ENCODE measurements around the gene PGM3.

PGM3 gene

DNA sequence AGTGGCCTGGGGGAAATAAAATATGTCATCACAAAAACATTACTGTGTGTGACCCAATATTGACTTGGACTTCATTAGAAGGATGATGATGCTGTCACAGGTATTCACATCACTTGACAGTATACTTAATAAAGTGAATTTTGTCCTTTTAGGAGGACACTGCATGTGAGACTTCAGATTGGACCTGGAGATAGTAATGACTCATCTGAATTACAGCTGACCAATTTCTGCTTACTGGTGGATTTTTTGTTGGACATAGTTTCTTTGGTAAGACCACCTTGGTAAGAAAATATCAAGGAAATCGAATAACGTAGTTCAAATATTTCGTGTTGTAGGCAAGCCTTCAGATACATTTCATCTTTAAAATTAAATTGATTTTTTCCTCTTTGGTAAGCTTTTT, 68.5 kb downstream of the PGM3 start:
- Histone ChIP-seq H3K27ac (ENCODE audit: low read length) (no peak overlapping the region), H3K36me3 (ENCODE audit: insufficient read depth, low read length) (peaks cover 67% of the 10 kb centered on the region), H3K9ac (ENCODE audit: low read depth, low read length) (no peak overlapping the region), H3K4me3 (ENCODE audit: low read depth in 1 of 2, low read length in 2 of 2) (no peak overlapping the region), H3K9me3 (ENCODE audit: insufficient read depth, low read length, severe bottlenecking) (no peaks in the 10 kb centered on the region), H4K20me1 (ENCODE audit: insufficient read depth, low read length) (no peaks in the 10 kb centered on the region), H3K27me3 (ENCODE audit: insufficient read depth, low read length, poor library complexity) (no peaks in the 10 kb centered on the region), H3K79me2 (ENCODE audit: insufficient read depth, low read length) (no peaks in the 10 kb centered on the region), H2AFZ (ENCODE audit: low read depth, low read length) (no peak overlapping the region), H3K4me1 (ENCODE audit: insufficient read depth, low read length) (no peaks in the 10 kb centered on the region), H3K4me2 (ENCODE audit: insufficient read depth, low read length) (no peak overlapping the region)
- ATAC-seq (ENCODE audit: insufficient read depth, low read depth) (no peak), DNase-seq (no peak)
- TF ChIP-seq, protein P1, sequence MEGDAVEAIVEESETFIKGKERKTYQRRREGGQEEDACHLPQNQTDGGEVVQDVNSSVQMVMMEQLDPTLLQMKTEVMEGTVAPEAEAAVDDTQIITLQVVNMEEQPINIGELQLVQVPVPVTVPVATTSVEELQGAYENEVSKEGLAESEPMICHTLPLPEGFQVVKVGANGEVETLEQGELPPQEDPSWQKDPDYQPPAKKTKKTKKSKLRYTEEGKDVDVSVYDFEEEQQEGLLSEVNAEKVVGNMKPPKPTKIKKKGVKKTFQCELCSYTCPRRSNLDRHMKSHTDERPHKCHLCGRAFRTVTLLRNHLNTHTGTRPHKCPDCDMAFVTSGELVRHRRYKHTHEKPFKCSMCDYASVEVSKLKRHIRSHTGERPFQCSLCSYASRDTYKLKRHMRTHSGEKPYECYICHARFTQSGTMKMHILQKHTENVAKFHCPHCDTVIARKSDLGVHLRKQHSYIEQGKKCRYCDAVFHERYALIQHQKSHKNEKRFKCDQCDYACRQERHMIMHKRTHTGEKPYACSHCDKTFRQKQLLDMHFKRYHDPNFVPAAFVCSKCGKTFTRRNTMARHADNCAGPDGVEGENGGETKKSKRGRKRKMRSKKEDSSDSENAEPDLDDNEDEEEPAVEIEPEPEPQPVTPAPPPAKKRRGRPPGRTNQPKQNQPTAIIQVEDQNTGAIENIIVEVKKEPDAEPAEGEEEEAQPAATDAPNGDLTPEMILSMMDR (IDR thresholded peaks at IDR 0.05; ENCODE audit: borderline replicate concordance, extremely low read depth, low read length, poor library complexity, severe bottlenecking): no peak
- no peak for TF ChIP-seq EZH2 (IDR thresholded peaks at IDR 0.05; ENCODE audit: borderline replicate concordance, low read depth, low read length, severe bottlenecking)

DNA sequence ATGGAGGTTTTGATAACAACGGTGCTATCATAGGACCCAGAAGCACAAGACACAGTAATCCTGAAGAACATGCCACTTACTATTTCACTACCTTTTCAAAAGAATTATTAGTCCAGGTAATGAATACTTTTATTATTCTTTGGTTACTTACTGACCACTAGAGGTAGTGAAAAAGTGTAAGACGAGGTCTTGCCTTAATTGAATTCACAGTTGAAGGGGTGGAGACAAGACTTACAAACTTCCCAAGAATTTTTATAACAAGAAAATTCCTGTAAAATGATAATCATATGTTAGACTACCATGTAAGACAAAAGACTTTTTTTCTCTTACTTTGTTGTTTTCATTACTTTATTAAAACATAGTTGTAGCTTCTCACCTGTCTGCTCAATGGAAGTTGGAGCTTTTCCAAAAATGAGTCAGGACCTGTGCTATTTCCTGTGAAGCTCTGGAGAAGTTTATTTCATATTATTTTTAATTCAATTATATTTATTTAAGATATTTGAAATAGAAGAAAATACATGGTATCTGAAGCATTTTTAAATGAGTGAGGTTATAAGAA, 73.2 kb downstream of the PGM3 start:
- Histone ChIP-seq H3K36me3 (ENCODE audit: insufficient read depth, low read length) (peaks cover 33% of the 10 kb centered on the region), H3K4me3 (ENCODE audit: low read depth in 1 of 2, low read length in 2 of 2) (no peak overlapping the region), H3K4me1 (ENCODE audit: insufficient read depth, low read length) (no peaks in the 10 kb centered on the region), H4K20me1 (ENCODE audit: insufficient read depth, low read length) (no peaks in the 10 kb centered on the region), H2AFZ (ENCODE audit: low read depth, low read length) (no peak overlapping the region), H3K9me3 (ENCODE audit: insufficient read depth, low read length, severe bottlenecking) (no peaks in the 10 kb centered on the region), H3K79me2 (ENCODE audit: insufficient read depth, low read length) (no peaks in the 10 kb centered on the region), H3K27ac (ENCODE audit: low read length) (no peak overlapping the region), H3K9ac (ENCODE audit: low read depth, low read length) (no peak overlapping the region), H3K27me3 (ENCODE audit: insufficient read depth, low read length, poor library complexity) (no peaks in the 10 kb centered on the region), H3K4me2 (ENCODE audit: insufficient read depth, low read length) (no peak overlapping the region)
- ATAC-seq (ENCODE audit: insufficient read depth, low read depth): no peak
- no peak for TF ChIP-seq EZH2 (IDR thresholded peaks at IDR 0.05; ENCODE audit: borderline replicate concordance, low read depth, low read length, severe bottlenecking)
- no peak for DNase-seq

DNA sequence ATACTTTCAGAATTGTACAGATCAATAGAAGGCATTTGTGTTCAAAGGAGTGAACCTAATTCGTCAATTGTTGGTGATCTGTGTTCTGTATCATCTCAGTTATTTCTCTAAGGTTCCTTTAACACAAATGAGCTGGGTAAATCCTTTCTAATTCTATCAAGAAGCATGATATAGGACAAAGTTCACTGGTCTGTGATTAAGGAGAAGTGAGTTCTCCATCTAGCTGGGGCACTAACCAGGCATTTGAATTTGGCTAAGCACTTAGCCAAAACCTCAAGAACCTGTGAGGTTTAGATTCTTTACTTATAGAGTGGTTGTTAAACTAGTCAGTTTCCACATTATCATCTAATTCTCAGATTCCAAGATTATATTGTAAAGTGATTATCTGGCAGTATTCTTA, 75.3 kb downstream of the PGM3 start:
- H2AFZ ChIP-seq (ENCODE audit: low read depth, low read length): no peak overlapping the region
- H3K9ac ChIP-seq (ENCODE audit: low read depth, low read length): no peak overlapping the region
- H3K36me3 ChIP-seq (ENCODE audit: insufficient read depth, low read length): peaks cover 22% of the 10 kb centered on the region; the same call in 1 of the 2 replicates
- no peak overlapping the region for H3K27ac ChIP-seq (ENCODE audit: low read length)
- H3K4me2 ChIP-seq (ENCODE audit: insufficient read depth, low read length): no peak overlapping the region
- no peak for TF ChIP-seq EZH2 (IDR thresholded peaks at IDR 0.05; ENCODE audit: borderline replicate concordance, low read depth, low read length, severe bottlenecking)
- TF ChIP-seq, protein P1 (IDR thresholded peaks at IDR 0.05; ENCODE audit: borderline replicate concordance, extremely low read depth, low read length, poor library complexity, severe bottlenecking): no peak
- DNase-seq (no peak), ATAC-seq (ENCODE audit: insufficient read depth, low read depth) (no peak)
- H3K4me1 ChIP-seq (ENCODE audit: insufficient read depth, low read length): no peaks in the 10 kb centered on the region
- H3K79me2 ChIP-seq (ENCODE audit: insufficient read depth, low read length): no peaks in the 10 kb centered on the region
- H3K4me3 ChIP-seq (ENCODE audit: low read depth in 1 of 2, low read length in 2 of 2): no peak overlapping the region
- H3K9me3 ChIP-seq (ENCODE audit: insufficient read depth, low read length, severe bottlenecking): no peaks in the 10 kb centered on the region
- H3K27me3 ChIP-seq (ENCODE audit: insufficient read depth, low read length, poor library complexity): no peaks in the 10 kb centered on the region
- H4K20me1 ChIP-seq (ENCODE audit: insufficient read depth, low read length): no peaks in the 10 kb centered on the region

Data from DND-41 (cell line).